Left lung (tissue), 14 donors: ENCODE data around the gene SPTBN5. TPM values are rescaled to one million over a fixed set of nuclear protein-coding genes. Genes with fewer than 3 reads are reported as not detected.

Source experiments
- ATAC-seq: fragments of 200-7000 bp; cut with Tn5 transposase; one replicate; pipeline ENCODE4 v1.9.1; 2020; ENCODE audit warnings: moderate library complexity
- DNase-seq, 4 donors: peaks; one replicate each; pipeline ENCODE4 v3.0.0-alpha.2; 2013 to 2020
- H3K27ac ChIP-seq, 2 donors: fragments of 200-600 bp; sonication (generic) in 1 of 2; one replicate each; pipeline versions ENCODE4 v1.5.0 to v1.8.0; 2020 to 2021
- H3K27me3 ChIP-seq, 2 donors: fragments of 200-600 bp; sonication (generic) in 1 of 2; one replicate each; pipeline versions ENCODE4 v1.5.0 to v1.8.0; 2020 to 2021
- H3K36me3 ChIP-seq, 2 donors: fragments of 200-600 bp; sonication (generic) in 1 of 2; one replicate each; pipeline versions ENCODE4 v1.5.0 to v1.8.0; 2020 to 2021
- H3K4me1 ChIP-seq, 2 donors: fragments of 200-600 bp; one replicate each; pipeline ENCODE4 v1.8.0; 2021
- H3K4me3 ChIP-seq, 2 donors: fragments of 200-600 bp; sonication (generic) in 1 of 2; one replicate each; pipeline versions ENCODE4 v1.5.0 to v1.8.0; 2020 to 2021; ENCODE audit warnings: mild to moderate bottlenecking in 1 of 2
- H3K9me3 ChIP-seq, 2 donors: fragments of 200-600 bp; sonication (generic) in 1 of 2; one replicate each; pipeline versions ENCODE4 v1.5.0 to v1.8.0; 2020 to 2021
- intact Hi-C, 2 donors: fragments of 100-400 bp; cut with DNase I; formaldehyde crosslinking; loops; one replicate each; pipeline versions ENCODE4 v1.11.2 to v1.14.2; 2022
- long read RNA-seq, 12 donors: library from polyadenylated mRNA in 2 of 12; unstranded in 2 of 12; transcript quantifications; one replicate each; pipeline ENCODE4 v2.0.0 and lab custom pipeline, GENCODE V29; 2019 to 2026
- polyA plus RNA-seq, 6 donors: library from polyadenylated mRNA; unstranded; fragments of 120-200 nt; gene quantifications; one replicate each; pipeline ENCODE4 v1.2.1, GENCODE V29; 2013; ENCODE audit not compliant: insufficient read length in 6 of 6
- total RNA-seq, 2 donors: library from RNA; stranded (reverse); fragmentation: NEBNext Ultra II Directional; extraction: Animal tissue kit (Norgen Biotek cat#: 25700); gene quantifications; one replicate each; pipeline ENCODE4 v1.2.1, GENCODE V29; 2021
- TF ChIP-seq, protein P1 (sequence below), 2 donors: fragments of 200-600 bp; sonication (generic) in 1 of 2; IDR thresholded peaks; one replicate each; pipeline versions ENCODE4 v1.5.0 to v1.8.0; 2021; ENCODE audit warnings: antibody characterized with exemption in 2 of 2
- donor health status: DM: no; HTN: yes; CAD: no.
- donor health status: DM: no; HTN: no; CAD: no.

The SPTBN5 gene
- total RNA-seq (1 to 10 TPM; 2.2 to 4.8 TPM), polyA plus RNA-seq (1 to 10 TPM in 4 of 6 donors, under 1 TPM in 2; 0.67 to 1.6 (median 1.1) TPM)
- long read RNA-seq, donor 1: 0 reads
- long read RNA-seq, donor 2: 0 reads
- long read RNA-seq, donor 3: 0 reads
- long read RNA-seq, donor 4: 0 reads
- long read RNA-seq, donor 5: 0 reads
- long read RNA-seq, donor 6: 0 reads
- long read RNA-seq, donor 7: 0 reads
- long read RNA-seq, donor 8, partial matches to known transcripts: 22 of 22 reads
- long read RNA-seq, donor 8, other reads (novel, unspliced or antisense): 0 of 22 reads
- long read RNA-seq, donor 9: 0 reads
- long read RNA-seq, donor 10, partial matches to known transcripts: 1 of 1 reads
- long read RNA-seq, donor 10, other reads (novel, unspliced or antisense): 0 of 1 reads
- long read RNA-seq, donor 11: 0 reads
- long read RNA-seq, donor 12: 0 reads

DNA sequence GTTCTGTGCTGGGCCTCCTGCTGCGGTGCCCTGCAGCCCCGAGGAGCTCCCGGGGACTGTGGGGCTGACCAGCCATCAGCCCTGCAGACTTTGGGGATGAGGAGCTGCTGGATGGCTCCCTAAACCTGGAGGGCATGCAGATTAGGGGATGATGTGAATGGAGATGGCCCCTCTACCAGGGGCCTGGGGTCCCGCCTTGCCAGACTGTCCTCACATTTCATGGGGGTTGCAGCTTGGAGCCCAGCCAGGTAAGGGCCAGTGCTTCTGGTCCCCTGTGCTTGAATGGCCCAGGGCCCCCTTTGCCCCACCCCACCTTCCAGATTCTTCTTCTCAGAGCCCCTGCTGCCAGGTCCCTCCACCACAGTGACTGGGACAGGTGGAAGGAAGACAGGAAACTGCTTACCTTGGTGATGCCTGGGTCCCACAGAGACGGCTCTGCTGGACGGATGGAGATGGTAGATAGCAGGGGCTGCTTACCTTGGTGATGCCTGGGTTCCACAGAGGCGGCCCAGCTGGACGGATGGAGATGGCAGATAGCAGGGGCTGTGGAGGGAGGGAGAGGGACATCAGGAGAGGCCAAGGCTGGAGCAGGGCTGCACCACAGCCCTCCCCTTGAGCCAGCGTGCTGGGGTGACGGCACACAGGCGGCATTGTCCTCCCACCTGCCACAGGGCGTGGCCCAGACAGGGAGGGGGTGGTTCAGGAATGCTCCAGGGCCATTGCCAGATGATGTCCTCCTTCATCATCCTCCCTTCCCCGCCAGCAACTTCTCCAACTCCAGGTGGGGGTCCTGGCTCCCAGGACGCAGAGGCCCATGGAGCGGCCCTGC is at the start of gene SPTBN5:
Gene SPTBN5, minus strand, starts transcription at position 632 of the 829 bp plus-strand sequence. Its CDS starts 556 bp downstream, at position 76.
- TF ChIP-seq, protein P1, sequence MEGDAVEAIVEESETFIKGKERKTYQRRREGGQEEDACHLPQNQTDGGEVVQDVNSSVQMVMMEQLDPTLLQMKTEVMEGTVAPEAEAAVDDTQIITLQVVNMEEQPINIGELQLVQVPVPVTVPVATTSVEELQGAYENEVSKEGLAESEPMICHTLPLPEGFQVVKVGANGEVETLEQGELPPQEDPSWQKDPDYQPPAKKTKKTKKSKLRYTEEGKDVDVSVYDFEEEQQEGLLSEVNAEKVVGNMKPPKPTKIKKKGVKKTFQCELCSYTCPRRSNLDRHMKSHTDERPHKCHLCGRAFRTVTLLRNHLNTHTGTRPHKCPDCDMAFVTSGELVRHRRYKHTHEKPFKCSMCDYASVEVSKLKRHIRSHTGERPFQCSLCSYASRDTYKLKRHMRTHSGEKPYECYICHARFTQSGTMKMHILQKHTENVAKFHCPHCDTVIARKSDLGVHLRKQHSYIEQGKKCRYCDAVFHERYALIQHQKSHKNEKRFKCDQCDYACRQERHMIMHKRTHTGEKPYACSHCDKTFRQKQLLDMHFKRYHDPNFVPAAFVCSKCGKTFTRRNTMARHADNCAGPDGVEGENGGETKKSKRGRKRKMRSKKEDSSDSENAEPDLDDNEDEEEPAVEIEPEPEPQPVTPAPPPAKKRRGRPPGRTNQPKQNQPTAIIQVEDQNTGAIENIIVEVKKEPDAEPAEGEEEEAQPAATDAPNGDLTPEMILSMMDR (IDR thresholded peaks at IDR 0.05): no peak
- H3K4me1 ChIP-seq: peaks cover 13 to 31% of the 10 kb centered on the region in 2 donors
- peak within 1 kb of the TSS; percentile 67 to 79 for H3K27ac ChIP-seq
- DNase-seq (no peak), ATAC-seq (no peak)
- peaks cover 0 to 17% of the 10 kb centered on the region in 2 donors for H3K36me3 ChIP-seq
- no peaks in the 10 kb centered on the region for H3K27me3 ChIP-seq
- no peak within 1 kb of the TSS for H3K4me3 ChIP-seq
- intact Hi-C loops: no loop called here
- H3K9me3 ChIP-seq: no peaks in the 10 kb centered on the region

DNA sequence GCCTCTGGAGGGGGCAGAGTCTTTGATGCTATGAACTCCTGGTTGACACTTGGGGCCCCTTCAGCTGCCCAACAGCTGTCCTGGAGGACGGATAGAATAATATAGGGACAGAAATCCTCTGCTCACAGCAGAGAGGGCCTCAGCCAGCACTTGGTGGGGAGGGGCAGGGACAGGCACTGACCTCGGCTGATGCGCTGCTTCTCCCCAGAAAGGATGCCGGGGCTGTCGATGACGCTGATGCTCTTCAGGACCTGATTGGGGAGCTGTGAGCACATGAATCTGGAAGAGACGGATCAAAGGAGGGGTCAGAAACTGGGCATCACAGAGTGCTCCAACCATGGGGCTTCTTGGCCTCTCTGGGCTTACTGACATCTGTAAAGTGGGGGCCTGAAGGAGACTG is 49.0 kb upstream of the SPTBN5 start:
- intact Hi-C loops: no loop called here

DNA sequence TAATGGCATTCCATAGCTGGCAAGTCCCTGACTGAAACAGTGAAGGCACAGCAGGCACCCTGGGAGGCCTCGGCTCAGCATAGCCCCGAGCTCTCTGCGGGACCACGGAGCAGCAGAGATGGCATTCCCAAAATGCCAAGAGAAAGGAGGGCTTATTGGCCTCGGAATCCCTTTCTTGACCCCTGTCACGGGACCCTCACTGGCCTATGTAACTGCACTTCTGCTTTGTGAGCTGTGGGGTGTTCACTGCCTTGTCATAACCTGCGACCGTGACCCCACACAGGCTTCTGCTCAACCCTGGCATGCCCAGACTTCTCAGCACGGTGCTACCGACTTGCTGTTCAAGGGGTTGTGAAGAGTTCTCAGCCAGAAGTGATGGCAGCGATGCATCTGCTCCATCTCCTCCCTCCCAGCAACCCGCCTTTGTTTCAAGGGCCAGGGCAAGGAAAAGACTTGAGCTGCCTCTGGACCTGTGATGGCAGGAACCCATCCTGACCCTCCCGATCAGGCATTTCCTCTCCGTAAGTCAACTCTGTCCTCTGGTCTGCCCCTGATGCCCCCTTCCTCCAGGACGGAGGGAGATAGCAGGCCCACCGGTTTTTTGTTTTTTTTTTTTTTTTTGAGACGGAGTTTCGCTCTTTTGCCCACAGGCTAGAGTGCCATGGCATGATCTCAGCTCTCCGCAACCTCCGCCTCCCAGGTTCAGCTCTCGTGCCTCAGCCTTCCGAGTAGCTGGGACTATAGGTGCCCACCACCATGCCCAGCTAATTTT is 48.0 kb upstream of the SPTBN5 start:
- peaks cover 0 to 45% of the 10 kb centered on the region in 2 donors for H3K36me3 ChIP-seq
- H3K9me3 ChIP-seq: no peaks in the 10 kb centered on the region
- H3K27ac ChIP-seq: no peak overlapping the region
- no peak overlapping the region for H3K4me3 ChIP-seq
- no peaks in the 10 kb centered on the region for H3K27me3 ChIP-seq
- TF ChIP-seq, protein P1 (IDR thresholded peaks at IDR 0.05): no peak
- intact Hi-C loops: no loop called here
- ATAC-seq: no peak
- no peak for DNase-seq
- H3K4me1 ChIP-seq: peaks cover 14 to 62% of the 10 kb centered on the region in 2 donors

More for the DNA sequence above, 49.0 kb upstream of the SPTBN5 start:
- TF ChIP-seq, protein P1 (IDR thresholded peaks at IDR 0.05): no peak
- no peak for ATAC-seq
- Histone ChIP-seq H3K27me3 (no peaks in the 10 kb centered on the region), H3K4me3 (no peak overlapping the region), H3K4me1 (peaks cover 13 to 51% of the 10 kb centered on the region in 2 donors), H3K9me3 (no peaks in the 10 kb centered on the region), H3K27ac (no peak overlapping the region), H3K36me3 (peaks cover 0 to 45% of the 10 kb centered on the region in 2 donors)
- no peak for DNase-seq

DNA sequence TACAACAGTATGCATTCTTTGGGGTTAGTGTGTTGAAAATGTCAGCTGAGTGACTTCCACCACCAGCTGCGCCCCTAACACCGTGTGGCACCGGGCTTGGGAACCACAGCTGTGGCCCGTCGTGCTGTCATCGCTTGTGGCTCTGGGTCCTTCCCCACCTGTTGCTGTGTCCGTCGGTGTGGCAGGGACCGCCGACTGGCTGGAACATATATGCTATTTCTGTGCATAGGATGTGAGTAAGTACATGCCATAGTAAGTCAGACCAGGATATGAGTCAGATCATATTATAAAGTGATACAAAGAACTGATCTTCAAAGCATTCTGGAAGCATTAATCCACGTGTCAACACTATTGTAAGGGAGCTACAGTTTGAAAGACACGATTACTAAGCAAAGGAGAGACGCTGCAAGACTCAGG is 46.6 kb upstream of the SPTBN5 start:
- ATAC-seq: no peak
- no peak overlapping the region for H3K4me3 ChIP-seq
- peak overlapping the region in 1 of 2 donors; percentile 15 for H3K27ac ChIP-seq
- TF ChIP-seq, protein P1 (IDR thresholded peaks at IDR 0.05): no peak
- H3K9me3 ChIP-seq: no peaks in the 10 kb centered on the region
- intact Hi-C loops: no loop called here
- peak in 1 of 4 donors; percentile 74 for DNase-seq
- H3K4me1 ChIP-seq: peaks cover 14 to 76% of the 10 kb centered on the region in 2 donors
- no peaks in the 10 kb centered on the region for H3K27me3 ChIP-seq
- peaks cover 0 to 36% of the 10 kb centered on the region in 2 donors for H3K36me3 ChIP-seq
